Measurements from ENCODE around the gene MAP3K6.

MAP3K6 gene

DNA sequence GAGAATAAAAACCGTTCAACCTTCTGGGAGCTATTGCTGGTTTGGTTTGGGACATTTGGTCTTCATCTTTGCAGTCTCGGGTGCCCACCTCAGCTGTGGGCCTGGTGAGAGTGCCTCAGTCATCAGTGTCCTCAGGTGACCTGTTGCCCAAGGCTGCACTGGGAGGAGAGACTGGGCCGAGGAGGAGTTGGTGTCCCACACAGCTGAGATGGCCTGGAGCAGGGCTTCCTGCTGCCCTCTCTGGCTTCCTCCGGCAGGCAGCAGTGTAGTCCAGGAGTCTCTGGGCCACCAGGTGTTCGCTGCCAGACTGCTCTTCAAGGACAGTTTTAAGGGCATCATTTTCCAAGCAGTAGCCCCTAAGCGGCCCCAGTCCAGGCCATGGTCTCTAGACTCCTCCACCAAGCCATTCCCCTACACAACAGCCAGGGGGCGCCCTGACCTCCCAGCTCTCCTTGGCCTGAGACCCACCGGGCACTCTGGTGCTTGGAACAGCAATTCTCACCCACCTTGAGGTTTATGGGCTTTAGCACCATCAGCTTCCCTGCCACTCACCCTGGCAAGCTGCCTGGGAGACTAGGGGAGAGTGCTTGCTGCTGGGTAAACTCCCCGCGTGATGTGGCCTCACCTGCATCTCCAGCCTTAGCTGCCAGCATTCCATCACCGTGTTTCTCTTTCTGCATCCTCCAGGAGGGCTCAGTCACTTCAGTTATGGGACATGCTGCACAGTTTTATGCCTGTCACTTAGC lies 34.1 kb downstream of the MAP3K6 start:
- no peak for DNase-seq

DNA sequence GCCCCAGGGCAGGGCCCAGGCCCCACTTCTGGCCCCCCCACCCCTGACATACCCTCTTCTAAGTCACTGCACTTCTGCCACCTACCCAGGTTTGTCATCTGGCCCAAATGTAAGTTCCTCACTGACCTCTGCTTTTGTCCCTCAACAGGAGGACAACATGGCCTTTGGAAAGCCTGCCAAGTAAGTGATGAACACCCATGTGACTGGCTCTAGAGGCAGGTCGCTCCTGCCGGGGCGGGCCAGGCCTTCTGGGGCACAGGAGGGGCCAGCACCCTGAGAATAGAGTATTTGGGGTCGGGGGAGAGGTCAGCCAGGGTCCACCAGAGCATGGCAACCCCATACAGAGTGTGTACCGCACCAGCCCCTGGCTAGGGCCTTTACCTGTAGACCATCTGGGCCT lies 34.8 kb downstream of the MAP3K6 start:
- DNase-seq, result no peak

DNA sequence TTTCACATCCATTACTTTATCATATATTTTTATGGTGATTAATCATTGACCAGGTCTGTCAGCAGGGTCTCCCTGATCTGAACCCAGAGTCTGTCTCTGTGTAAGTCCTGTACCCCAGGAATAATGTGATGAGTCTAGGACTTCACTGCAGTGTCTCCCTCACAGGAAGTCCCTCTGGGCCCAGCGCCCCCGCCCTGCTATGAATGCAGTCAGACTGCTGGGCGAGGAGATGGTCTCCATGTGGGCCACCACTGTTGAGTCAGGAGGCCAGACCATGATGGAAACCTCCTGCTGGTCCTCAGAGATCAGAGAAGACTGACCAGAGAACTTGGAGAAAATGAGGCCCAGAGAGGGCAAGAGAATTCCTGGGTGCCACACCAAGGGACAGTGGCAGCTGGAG lies 35.3 kb downstream of the MAP3K6 start:
- no peak for DNase-seq

DNA sequence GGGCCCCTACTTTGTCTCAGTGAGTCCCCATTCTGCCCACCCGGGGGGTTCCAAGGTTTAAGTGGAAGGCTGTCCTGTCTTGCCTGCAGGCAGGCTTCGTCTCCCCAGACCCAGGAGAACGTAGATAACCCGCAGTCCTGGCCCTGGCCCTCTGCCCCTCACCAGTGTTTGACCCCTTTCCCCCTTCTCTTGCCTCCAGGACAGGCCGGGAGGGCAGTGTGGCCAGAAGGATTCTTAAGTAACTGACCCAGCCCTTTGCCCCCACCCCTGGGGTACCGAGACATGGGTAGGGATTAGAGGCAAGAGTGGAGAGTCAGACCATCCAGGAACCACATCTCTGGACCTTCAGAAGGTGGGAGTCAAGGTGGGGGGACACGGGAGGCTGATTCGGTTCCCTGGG lies 36.0 kb downstream of the MAP3K6 start:
- no peak for DNase-seq

DNA sequence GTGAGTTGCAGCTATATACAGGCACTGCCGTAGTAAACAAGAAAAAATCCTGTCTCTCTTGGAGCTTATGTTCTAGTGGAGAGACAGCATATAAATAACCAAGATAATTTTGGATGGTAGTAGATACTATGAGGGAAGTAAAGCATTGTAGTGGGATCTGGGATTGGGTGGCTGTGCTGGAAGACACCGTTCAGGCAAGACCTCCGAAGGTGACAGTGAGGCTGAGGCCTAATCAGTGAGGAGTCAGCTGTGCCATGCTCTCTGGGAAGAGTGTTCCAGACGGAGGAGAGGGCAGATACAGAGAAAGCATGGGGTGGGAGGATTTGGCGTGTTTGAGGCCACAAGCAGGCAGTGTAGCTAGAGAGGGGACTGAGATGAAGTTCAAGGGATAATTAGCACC lies 38.8 kb downstream of the MAP3K6 start:
- no peak for DNase-seq

DNA sequence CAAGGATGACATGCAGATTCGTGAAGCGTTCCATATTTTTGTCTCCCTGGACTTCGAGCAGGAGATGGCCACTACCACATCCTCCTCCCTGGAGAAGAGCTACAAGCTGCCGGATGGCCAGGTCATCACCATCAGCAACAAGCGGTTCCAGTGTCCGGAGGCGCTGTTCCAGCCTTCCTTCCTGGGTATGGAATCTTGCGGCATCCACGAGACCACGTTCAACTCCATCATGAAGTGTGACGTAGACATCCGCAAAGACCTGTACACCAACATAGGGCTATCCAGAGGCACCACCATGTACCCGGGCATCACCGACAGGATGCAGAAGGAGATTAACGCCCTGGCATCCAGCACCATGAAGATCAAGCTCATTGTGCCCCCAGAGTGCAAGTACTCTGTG lies 41.5 kb downstream of the MAP3K6 start:
- DNase-seq, result no peak

DNA sequence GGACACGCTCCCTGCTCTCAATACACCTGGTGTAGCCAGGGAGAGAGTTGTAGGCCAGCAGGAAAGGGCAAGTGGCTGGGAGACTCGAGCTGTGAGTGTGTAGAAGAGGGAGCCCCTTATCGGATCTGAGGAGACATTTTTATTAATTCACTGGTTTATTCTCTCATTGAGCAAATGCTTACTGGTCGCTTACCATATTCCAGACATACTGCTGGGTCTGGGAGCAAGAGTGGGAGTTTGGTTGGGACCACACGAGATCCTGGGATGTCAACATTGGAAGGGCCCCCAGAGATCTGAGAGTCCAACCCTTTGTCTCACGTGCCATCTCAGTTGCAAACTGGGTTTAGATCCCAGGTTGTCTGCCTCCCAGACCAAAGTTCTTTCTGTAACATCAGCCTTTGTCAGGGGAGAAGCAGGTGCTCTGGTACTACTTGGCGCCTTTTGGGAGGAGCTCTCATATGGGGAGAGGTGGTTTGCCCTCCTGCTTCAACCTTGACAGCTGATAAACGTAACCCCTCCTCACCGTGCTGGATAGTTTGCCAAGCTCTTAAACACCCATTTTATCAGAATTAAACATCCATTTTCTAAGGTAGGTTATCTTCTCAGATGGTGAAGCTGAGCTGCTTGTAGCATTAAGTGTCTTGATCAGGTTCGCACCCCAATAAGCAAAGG lies 44.1 kb downstream of the MAP3K6 start:
- DNase-seq, result no peak

DNA sequence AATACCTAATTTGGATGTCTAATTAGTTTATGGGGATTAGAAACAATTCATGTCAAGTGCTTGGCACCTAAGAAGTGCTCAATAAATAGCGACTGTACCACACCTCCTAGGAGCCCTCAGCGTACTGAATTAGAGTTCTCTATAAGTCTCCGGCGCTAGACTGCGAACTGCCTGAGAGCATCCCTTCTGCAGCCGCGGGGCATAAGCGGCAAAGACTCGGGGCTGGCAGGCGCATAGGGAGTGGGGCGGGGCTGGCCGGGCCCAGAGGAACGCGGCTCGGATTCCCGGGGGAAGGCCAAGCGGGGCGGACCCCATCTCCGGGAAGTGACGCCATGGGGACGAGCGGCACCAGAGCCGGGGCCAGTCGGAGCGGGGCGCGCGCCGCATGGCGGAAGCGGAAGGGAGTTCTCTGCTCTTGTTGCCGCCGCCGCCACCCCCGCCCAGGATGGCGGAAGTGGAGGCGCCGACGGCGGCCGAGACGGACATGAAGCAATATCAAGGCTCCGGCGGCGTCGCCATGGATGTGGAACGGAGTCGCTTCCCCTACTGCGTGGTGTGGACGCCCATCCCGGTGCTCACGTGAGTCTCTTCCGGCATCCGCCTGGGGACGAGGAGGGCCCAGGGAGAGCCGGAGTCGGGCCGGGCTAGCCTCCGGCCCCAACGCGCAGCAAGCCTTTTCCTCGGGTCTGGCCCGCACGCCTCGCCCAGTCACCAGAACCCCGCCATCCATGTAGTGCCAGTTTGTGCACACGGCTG lies 44.8 kb downstream of the MAP3K6 start, which contains the start of gene TMEM222:
Gene TMEM222 (plus strand): TSS at position 351 of the 756 bp plus-strand sequence. CDS start 35 bp downstream, at position 386.
- peak; percentile 97 for DNase-seq

DNA sequence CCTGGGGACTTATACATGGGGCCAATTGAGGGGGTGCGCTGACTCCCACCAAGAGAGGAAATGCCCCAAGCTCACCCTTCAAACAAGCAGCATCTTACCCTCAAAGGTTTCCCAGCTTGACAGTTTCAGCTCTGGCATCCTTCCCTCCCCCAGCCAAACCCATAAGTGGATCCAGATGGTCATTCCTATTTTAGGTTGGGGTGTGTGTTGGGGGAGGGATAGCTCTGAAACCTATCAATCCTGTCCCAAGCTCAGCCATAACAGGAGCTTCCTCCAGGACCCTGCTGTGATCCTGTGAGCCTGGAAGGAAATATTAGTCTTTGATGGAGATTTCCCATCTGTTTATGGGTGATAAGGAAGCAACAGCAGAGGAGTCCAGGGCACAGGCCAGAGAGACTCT lies 48.2 kb downstream of the MAP3K6 start:
- DNase-seq, result no peak

DNA sequence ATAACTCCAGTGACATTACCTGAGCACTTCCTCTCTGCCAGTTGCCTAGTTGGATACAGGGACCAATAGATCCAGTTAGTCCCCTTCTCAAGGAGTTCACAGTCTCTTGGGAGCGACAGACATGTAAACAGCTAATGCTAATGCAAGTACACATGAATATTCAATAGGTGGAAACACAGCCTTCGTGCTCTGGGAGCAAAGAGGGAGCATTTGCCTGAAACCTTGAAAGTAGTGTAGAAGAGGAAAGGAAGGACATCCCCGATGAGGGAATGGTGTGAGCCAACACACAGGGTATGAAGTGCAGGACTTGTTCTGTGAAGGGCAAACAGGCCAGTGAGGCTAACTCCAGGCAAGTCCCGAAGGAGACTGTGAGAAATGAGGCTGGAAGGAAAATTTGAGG lies 48.6 kb downstream of the MAP3K6 start:
- no peak for DNase-seq

DNA sequence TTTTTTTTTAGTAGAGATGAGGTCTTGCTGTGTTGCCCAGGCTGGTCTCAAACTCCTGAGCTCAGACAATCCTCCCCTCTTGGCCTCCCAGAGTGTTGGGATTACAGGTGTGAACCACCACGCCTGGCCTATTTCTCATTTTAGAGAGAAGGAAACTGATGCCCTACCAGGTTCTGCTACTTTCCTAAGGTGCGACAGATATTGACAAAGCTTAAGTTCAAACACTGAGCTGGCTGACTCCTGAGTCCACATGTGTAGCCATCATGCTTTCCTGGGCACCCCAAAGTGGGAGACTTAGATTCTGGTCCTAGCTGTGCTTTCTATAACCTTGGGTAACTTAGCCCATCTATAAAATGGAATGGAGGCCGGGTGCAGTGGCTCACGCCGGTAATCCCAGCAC lies 49.9 kb downstream of the MAP3K6 start:
- DNase-seq, result no peak

DNA sequence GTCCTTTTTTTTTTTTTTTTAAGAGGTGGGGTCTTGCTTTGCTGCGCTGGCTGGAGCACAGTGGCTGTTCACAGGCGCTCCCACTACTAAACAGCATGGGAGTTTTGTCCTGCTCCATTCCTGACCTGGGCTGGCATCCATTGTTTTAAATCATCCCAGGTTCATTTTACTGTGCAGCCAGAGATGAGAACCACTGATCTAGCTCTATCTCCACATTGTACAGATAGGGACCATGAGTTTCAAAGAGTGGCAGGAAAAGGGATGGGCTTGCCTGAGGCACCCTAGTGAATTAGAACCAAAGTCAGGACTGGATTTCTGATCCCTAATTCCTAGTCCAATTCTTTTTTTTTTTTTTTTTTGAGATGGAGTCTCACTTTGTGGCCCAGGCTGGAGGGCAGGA lies 52.0 kb downstream of the MAP3K6 start:
- no peak for DNase-seq

DNA sequence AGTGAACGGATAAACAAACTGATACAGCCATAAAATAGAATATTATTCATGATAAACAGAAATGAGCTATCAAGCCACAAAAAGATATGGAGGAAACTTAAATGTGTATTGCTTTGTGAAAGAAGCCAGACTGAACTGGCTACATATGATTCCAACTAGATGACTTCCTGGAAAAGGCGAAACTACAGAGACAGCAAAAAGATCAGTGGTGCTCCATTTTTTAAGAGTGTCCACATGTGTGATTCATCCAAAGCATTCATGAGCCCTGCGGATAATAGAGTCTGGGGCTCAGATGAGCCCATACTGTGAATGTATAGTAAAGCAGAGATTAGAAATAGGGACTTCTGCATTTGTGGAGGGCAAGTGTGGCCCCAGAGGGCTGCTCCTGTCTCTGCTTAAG lies 52.6 kb downstream of the MAP3K6 start:
- no peak for DNase-seq

DNA sequence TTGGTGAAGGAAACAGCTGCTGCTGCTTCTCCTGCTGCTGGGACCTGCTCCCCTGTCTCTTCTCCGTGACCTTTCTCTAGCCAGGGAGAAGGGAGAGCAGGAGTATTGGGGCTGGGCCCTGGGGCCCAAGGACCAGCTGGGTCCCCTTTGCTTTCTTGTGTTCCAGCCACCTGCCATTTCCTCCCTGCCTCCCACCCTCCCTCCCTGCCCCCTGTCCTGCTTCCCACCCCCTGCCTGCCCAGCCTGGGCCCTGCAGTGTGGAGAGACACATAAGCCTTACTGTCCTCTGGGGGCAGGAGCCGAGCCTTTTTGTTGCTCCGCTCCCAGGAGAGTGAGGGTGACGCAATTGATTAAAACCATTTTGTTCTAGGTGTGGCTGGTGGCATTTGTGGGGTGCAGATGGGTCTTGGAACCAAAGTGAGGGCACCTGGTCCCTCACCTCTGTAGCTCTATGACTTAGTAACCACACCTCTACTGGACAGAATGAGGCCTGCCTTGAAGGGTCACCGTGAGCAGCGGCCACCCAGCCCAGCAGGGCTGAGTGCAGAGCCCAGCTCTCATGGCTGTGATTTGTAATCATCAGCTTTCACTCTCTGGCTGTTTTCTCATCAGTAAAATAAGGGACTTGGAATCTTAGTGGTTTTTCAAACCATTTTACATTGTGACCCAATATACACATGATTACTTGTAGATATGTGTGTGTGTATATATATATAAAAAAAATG lies 58.7 kb downstream of the MAP3K6 start:
- no peak for DNase-seq

DNA sequence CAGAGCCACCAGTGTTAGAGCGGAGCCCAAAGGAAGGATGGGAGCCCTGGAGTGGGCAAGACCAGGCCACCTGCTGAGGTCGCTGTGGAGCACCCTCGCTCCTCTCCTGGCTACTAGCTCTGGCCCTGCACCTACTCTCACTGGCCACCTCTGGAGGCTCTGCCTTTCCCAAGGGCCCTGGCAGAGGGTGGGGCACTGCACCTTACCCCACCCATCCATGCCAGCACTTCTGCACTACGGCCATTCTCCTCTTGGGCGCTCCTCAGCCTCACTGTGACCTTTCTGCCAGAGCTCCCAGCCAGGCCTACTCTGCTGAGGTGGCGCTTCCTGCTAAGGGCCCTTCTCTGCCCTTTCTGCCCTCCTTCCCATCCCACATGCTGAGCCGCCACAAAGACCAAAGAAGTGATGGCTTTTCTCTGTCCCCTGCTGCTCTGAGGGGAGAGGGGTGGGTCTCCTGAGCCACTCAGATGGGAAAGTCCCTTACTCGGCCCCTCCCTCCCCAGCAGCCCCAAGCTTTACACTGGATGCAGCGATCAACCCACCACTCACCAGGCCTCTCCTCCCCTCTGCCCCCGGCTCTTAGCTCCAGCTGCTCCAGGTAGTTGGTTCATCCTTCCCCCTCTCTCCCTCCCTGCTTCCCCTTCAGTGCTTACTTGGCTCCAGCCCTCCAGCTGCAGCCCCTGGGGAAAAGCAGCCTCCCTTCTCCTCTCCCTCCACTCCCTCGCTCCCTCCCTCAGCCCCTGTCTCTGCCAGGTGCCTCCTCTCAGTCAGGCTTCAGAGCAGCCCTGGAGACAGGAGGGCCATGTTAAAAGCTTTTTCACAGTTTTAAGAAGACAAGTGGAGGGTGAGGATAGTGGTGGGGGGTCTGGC lies 59.6 kb downstream of the MAP3K6 start:
- DNase-seq, result no peak

DNA sequence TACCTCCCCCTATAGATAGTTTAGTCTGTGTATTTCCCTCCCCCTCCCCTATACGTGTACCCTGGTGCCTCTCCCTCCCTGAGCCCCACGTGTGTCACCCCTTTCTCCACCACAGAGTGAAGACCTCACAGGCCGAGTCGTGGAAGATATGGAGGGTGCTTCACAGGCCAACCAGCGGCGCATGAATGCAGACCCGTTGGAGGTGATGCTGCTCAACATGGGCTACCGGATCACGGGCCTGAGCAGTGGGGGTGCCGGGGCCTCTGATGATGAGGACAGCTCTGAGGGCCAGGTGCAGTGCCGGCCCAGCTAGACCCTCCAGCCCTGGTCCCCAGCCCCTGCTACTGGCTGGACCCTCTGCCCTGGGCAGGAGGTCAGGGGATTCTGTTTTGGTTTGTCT lies 60.7 kb downstream of the MAP3K6 start:
- no peak for DNase-seq

Measured in NCI-H226 (cell line).